T-helper 9 cell (primary cell): Measurements from ENCODE around the gene WHRN.

Experiments
- DNase-seq: peaks from one replicate; pipeline ENCODE4 v3.0.0-alpha.2; 2020

The WHRN gene

GRCh38 chr9:114361542-114361941, 143.7 kb downstream of the WHRN start:
- DNase-seq, result no peak

- DNase-seq, result no peak
Measured at GRCh38 chr9:114359801-114360200, 145.5 kb downstream of the WHRN start.

- no peak for DNase-seq
Measured at GRCh38 chr9:114357911-114358328, 147.4 kb downstream of the WHRN start.

- no peak for DNase-seq
Measured at GRCh38 chr9:114357360-114357759, 147.9 kb downstream of the WHRN start.

- no peak for DNase-seq
Measured at GRCh38 chr9:114356792-114357191, 148.5 kb downstream of the WHRN start.

GRCh38 chr9:114355821-114356220, 149.5 kb downstream of the WHRN start:
- no peak for DNase-seq
